Progenitor cell of endocrine pancreas (in vitro differentiated cells): ENCODE measurements around the gene ZYG11B. TPM values are rescaled to one million over a fixed set of nuclear protein-coding genes. Genes with fewer than 3 reads are reported as not detected.
"Not testable (repeated sequence)": the region's sequence is repeated elsewhere in the genome, so short reads cannot be mapped to it uniquely, and the experiment has no call there.

Experiments used
- DNase-seq: peaks from one replicate; pipeline ENCODE4 v3.0.0; 2021; ENCODE audit warnings: low spot score; ENCODE audit not compliant: unreplicated experiment
- H3K27ac Mint-ChIP-seq: 2 replicates; pipeline ENCODE4 v1.8.0; 2021; ENCODE audit warnings: mild to moderate bottlenecking, moderate library complexity, mixed read lengths
- H3K27me3 Mint-ChIP-seq: 2 replicates; pipeline ENCODE4 v1.8.0; 2021; ENCODE audit warnings: mixed read lengths
- H3K36me3 Mint-ChIP-seq: 2 replicates; pipeline ENCODE4 v1.8.0; 2022; ENCODE audit warnings: mixed read lengths; ENCODE audit not compliant: insufficient read depth
- H3K4me1 Mint-ChIP-seq: 2 replicates; pipeline ENCODE4 v1.8.0; 2021; ENCODE audit warnings: low read depth, mixed read lengths
- H3K4me3 Mint-ChIP-seq: 2 replicates; pipeline ENCODE4 v1.8.0; 2021; ENCODE audit warnings: low read depth, mild to moderate bottlenecking, moderate library complexity, mixed read lengths
- H3K9me3 Mint-ChIP-seq: 2 replicates; pipeline ENCODE4 v1.8.0; 2021; ENCODE audit warnings: low read depth, mixed read lengths
- total RNA-seq: library from RNA; stranded (reverse); gene quantifications from 2 replicates; pipeline ENCODE4 v1.2.1, GENCODE V29; 2021
- TF ChIP-seq, protein P1 (sequence below): fragments of 200-600 bp; sonication (generic); IDR thresholded peaks from one replicate; pipeline ENCODE4 v1.5.0; 2021; ENCODE audit warnings: antibody characterized with exemption, mild to moderate bottlenecking; ENCODE audit not compliant: unreplicated experiment

The ZYG11B gene
- total RNA-seq, 1 donor from 2014 or later, result 31.5 TPM

DNA sequence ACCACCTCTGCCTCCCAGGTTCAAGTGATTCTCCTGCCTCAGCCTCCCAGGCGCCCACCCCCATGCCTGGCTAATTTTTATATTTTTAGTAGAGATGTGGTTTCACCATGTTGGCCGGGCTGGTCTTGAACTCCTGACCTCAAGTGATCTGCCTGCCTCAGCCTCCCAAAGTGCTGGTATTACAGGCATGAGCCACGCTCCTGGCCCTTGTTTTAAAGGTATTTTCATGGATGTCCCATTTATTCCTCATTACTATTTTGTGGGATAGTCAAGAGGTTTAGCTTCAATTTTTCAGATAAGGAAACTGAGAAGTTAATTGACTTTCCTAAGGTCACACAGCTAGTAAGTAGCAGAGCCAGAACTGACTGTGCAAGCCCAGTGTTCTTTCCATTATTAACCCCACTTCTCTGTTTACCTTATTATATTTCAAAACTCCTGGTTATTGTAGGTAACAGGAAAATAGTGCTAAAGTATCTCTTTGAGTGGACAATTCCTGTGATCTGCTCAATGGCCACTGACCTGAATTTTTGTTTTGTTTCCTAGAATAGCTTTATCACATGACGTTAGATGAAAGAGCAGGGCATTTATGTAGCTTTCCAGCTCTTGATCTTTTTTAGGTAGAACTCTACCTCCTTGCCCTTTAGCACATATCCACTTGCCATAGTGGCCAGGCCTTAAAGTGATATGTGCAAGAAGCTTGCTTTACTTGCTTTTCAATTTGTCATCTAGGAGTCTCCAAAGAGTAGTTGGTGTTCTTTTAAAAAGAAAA is 13.6 kb downstream of the ZYG11B start:
- Mint-ChIP-seq H3K36me3 (peaks cover 14% of the 10 kb centered on the region), H3K4me1 (peaks cover 4% of the 10 kb centered on the region), H3K9me3 (peaks cover 7% of the 10 kb centered on the region), H3K27ac (peak overlapping the region; percentile 22), H3K27me3 (no peaks in the 10 kb centered on the region), H3K4me3 (no peak overlapping the region)
- TF ChIP-seq, protein P1, sequence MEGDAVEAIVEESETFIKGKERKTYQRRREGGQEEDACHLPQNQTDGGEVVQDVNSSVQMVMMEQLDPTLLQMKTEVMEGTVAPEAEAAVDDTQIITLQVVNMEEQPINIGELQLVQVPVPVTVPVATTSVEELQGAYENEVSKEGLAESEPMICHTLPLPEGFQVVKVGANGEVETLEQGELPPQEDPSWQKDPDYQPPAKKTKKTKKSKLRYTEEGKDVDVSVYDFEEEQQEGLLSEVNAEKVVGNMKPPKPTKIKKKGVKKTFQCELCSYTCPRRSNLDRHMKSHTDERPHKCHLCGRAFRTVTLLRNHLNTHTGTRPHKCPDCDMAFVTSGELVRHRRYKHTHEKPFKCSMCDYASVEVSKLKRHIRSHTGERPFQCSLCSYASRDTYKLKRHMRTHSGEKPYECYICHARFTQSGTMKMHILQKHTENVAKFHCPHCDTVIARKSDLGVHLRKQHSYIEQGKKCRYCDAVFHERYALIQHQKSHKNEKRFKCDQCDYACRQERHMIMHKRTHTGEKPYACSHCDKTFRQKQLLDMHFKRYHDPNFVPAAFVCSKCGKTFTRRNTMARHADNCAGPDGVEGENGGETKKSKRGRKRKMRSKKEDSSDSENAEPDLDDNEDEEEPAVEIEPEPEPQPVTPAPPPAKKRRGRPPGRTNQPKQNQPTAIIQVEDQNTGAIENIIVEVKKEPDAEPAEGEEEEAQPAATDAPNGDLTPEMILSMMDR, result no peak
- no peak for DNase-seq

DNA sequence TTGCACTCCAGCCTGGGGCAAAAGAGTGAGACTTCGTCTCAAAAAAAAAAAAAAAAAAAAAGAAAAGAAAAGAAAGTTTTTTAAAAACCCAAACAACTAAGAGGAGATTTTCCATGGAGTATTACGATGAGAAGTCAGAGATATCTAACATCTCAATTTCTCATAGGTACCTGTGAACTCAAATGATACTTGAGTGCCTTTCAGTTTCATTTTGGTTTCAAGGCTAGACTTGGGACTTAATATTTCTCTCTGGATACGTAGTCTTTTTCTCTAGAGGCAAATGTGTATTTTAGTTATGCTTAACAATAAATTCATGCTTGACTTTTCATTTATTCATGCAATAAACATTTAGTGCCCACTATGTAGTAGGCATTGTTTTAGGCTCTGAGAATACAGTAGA is 15.0 kb downstream of the ZYG11B start:
- TF ChIP-seq, protein P1, result no peak
- Mint-ChIP-seq H3K4me1 (peaks cover 5% of the 10 kb centered on the region), H3K27me3 (no peaks in the 10 kb centered on the region), H3K27ac (no peak overlapping the region), H3K36me3 (peaks cover 14% of the 10 kb centered on the region), H3K4me3 (no peak overlapping the region), H3K9me3 (peaks cover 7% of the 10 kb centered on the region)
- DNase-seq, result no peak

DNA sequence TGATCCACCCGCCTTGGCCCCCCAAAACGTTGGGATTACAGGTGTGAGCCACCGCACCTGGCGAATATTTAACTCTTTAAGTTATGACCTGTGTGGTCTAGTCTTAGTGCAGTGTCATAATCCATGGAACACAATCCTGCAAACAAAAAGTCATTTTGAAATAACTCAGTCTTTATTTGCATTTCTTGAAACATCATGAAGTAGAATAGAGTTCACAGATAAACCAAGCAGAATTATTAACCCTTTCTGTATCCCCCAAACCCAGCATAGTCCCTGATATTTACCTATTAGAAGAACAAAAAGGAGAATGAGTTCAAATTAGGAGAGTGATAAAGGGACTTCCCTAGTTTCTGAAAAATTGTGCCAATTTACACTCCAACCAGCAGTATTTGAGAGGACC is 19.9 kb downstream of the ZYG11B start:
- peaks cover 7% of the 10 kb centered on the region for H3K9me3 Mint-ChIP-seq
- peaks cover 12% of the 10 kb centered on the region for H3K36me3 Mint-ChIP-seq
- no peak overlapping the region for H3K4me3 Mint-ChIP-seq
- TF ChIP-seq, protein P1, result no peak
- H3K27me3 Mint-ChIP-seq, result no peaks in the 10 kb centered on the region
- no peak for DNase-seq
- no peak overlapping the region for H3K27ac Mint-ChIP-seq
- H3K4me1 Mint-ChIP-seq, result peaks cover 6% of the 10 kb centered on the region

DNA sequence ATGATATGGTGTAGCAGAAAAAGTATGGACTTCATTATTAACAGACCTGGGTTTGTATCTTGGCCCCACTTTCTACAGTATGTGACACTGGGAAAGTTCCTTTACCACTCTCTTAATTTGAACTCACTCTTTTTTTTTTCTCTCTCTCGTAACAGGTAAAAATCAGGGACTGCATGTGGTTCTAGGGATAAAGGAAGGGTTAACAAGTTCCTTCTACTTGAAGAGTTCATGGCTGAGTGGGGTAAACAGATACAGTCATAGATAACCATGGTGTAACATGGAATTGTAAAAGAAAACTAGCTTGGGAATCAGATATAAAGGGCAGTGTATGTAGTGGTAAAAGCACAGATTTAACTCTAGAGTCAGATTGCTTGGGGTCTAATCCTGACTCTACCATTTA is 21.2 kb downstream of the ZYG11B start:
- H3K27me3 Mint-ChIP-seq, result no peaks in the 10 kb centered on the region
- no peak for DNase-seq
- H3K27ac Mint-ChIP-seq, result no peak overlapping the region
- H3K9me3 Mint-ChIP-seq, result no peaks in the 10 kb centered on the region
- peaks cover 6% of the 10 kb centered on the region for H3K4me1 Mint-ChIP-seq
- TF ChIP-seq, protein P1, result no peak
- no peak overlapping the region for H3K4me3 Mint-ChIP-seq
- peaks cover 1% of the 10 kb centered on the region for H3K36me3 Mint-ChIP-seq

DNA sequence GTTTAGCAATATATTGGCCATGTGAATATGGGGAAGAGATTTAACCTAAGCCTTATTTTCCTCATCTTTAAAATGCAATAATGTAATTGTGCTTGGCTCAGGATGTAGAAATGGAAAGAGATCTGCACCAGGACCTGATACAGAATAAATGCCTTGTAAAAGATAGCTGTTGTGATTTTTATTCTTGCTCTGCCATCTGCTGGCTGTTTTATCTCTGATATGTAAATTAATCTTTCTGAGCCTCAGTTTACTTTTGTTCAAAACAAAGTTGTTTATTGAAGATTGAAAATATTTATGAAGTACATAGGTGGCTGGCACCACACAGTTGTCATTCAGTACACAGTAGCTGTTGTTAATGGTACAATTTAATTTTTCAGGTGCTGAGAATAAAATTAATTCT is 21.9 kb downstream of the ZYG11B start:
- Mint-ChIP-seq H3K4me3 (no peak overlapping the region), H3K9me3 (no peaks in the 10 kb centered on the region), H3K27me3 (no peaks in the 10 kb centered on the region), H3K27ac (no peak overlapping the region), H3K4me1 (peaks cover 6% of the 10 kb centered on the region), H3K36me3 (no peaks in the 10 kb centered on the region)
- TF ChIP-seq, protein P1, result no peak
- no peak for DNase-seq

DNA sequence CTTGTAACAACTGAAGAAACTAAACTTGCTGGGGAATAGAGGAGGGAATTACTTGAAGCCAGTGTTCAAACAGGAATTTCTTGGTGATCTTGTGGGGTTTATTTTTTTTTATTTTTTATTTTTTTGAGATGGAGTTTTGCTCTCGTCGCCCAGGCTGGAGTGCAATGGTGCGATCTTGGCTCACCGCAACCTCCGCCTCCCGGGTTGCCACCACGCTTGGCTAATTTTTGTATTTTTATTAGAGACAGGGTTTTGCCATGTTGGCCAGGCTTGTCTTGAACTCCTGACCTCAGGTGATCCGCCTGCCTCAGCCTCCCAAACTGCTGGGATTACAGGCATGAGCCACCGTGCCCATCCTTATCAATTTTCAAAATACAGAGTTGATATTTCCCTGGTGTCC is 23.2 kb downstream of the ZYG11B start:
- not testable (repeated sequence) for H3K27me3 Mint-ChIP-seq

DNA sequence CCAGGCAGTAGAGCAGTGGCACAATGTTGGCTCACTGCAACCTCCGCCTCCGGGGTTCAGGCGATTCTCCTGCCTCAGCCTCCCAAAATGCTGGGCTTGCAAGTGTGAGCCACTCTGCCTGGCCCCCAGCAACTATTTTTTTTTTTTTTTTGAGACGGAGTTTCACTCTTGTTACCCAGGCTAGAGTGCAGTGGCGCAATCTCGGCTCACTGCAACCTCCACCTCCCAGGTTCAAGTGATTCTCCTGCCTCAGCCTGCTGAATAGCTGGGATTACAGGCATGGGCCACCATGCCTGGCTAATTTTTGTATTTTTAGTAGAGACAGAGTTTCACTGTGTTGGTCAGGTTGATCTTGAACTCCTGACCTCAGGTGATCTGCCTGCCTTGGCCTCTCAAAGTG is 23.9 kb downstream of the ZYG11B start:
- H3K9me3 Mint-ChIP-seq, H3K27me3 Mint-ChIP-seq, H3K4me1 Mint-ChIP-seq, H3K36me3 Mint-ChIP-seq, DNase-seq, H3K4me3 Mint-ChIP-seq, H3K27ac Mint-ChIP-seq: not testable (repeated sequence)

More for the DNA sequence above, 23.2 kb downstream of the ZYG11B start:
- not testable (repeated sequence) for H3K9me3 Mint-ChIP-seq, H3K36me3 Mint-ChIP-seq, H3K27ac Mint-ChIP-seq, DNase-seq, H3K4me3 Mint-ChIP-seq, H3K4me1 Mint-ChIP-seq
